GM12891 (cell line): Measurements from ENCODE around the gene PPFIA1.

Experiments used
- POLR2A ChIP-seq: IDR thresholded peaks from 2 replicates; pipeline ENCODE4 v1.6.1; 2011; ENCODE audit warnings: low read depth, low read length, control low read depth
- POLR2AphosphoS5 ChIP-seq: IDR thresholded peaks from 2 replicates; pipeline ENCODE4 v1.6.1; 2011; ENCODE audit warnings: low read depth, low read length, control low read depth
- POU2F2 ChIP-seq: IDR thresholded peaks from 2 replicates; pipeline ENCODE4 v1.6.1; 2011; ENCODE audit warnings: low read depth, mild to moderate bottlenecking, control low read depth, low read length, moderate library complexity

GRCh38 chr11:70348191-70348590 is 77.7 kb downstream of the PPFIA1 start:
- TF ChIP-seq POU2F2 = no peak
- TF ChIP-seq POLR2AphosphoS5 = no peak
- no peak for TF ChIP-seq POLR2A
